ENCODE results near the gene CEP152.

GRCh38 chr15:48798319-48798718, 12.6 kb downstream of the CEP152 start:
- TF ChIP-seq CTCF (IDR thresholded peaks at IDR 0.05; ENCODE audit: insufficient read depth, low read length), result no peak
- no peak for TF ChIP-seq REST (IDR thresholded peaks at IDR 0.05; ENCODE audit: insufficient replicate concordance, low read depth)
- TF ChIP-seq GABPA (IDR thresholded peaks at IDR 0.05; ENCODE audit: low read depth), result no peak
